GM23338 (cell line): ENCODE results near the gene OR13C3. TPM values are rescaled to one million over a fixed set of nuclear protein-coding genes. Genes with fewer than 3 reads are reported as not detected.

Experiments used
- ATAC-seq: fragments of 200-7000 bp; cut with Tn5 transposase; 3 replicates; pipeline ENCODE4 v1.9.1; 2020
- DNase-seq: peaks from one replicate; pipeline ENCODE4 v3.0.0-alpha.2; 2015; ENCODE audit warnings: low spot score
- H2AFZ ChIP-seq: fragments of 200-600 bp; sonication (generic); 2 replicates; pipeline ENCODE4 v1.8.0; 2016; ENCODE audit warnings: antibody characterized with exemption, mild to moderate bottlenecking, moderate library complexity
- H3F3A ChIP-seq: fragments of 200-600 bp; sonication (generic); replicated peaks from 2 replicates; pipeline ENCODE4 v1.8.0; 2017; ENCODE audit warnings: antibody characterized with exemption, mixed run types, low read depth
- H3K27ac ChIP-seq: fragments of 200-600 bp; sonication (generic); 2 replicates; pipeline ENCODE4 v1.6.1; 2016; ENCODE audit warnings: low read depth
- H3K27me3 ChIP-seq: fragments of 200-600 bp; sonication (generic); 2 replicates; pipeline ENCODE4 v1.8.0; 2016; ENCODE audit warnings: mild to moderate bottlenecking, mixed run types, moderate library complexity; ENCODE audit not compliant: insufficient read depth
- H3K36me3 ChIP-seq: fragments of 200-600 bp; sonication (generic); 2 replicates; pipeline ENCODE4 v1.8.0; 2016; ENCODE audit warnings: mild to moderate bottlenecking; ENCODE audit not compliant: insufficient read depth
- H3K4me1 ChIP-seq: fragments of 200-600 bp; sonication (generic); 2 replicates; pipeline ENCODE4 v1.8.0; 2016; ENCODE audit warnings: mild to moderate bottlenecking, moderate library complexity; ENCODE audit not compliant: insufficient read depth
- H3K4me2 ChIP-seq: fragments of 200-600 bp; sonication (generic); 2 replicates; pipeline ENCODE4 v1.7.1; 2017; ENCODE audit warnings: mixed run types
- H3K4me3 ChIP-seq: fragments of 200-600 bp; sonication (generic); 2 replicates; pipeline ENCODE4 v1.6.1; 2016; ENCODE audit warnings: mixed run types
- H3K79me2 ChIP-seq: fragments of 200-600 bp; sonication (generic); replicated peaks from 2 replicates; pipeline ENCODE4 v1.8.0; 2017; ENCODE audit warnings: mild to moderate bottlenecking; ENCODE audit not compliant: insufficient read depth
- H3K9me2 ChIP-seq: fragments of 200-600 bp; sonication (generic); 2 replicates; pipeline ENCODE4 v1.8.0; 2017; ENCODE audit not compliant: insufficient read depth
- H4K20me1 ChIP-seq: fragments of 200-600 bp; sonication (generic); replicated peaks from 2 replicates; pipeline ENCODE4 v1.8.0; 2017; ENCODE audit warnings: mild to moderate bottlenecking; ENCODE audit not compliant: insufficient read depth
- H3K27ac Mint-ChIP-seq: 2 replicates; pipeline ENCODE4 v1.8.0; 2020; ENCODE audit warnings: inconsistent platforms, mild to moderate bottlenecking, moderate library complexity, mixed read lengths
- H3K27me3 Mint-ChIP-seq: 3 replicates; pipeline ENCODE4 v1.8.0; 2022; ENCODE audit warnings: low read depth, mild to moderate bottlenecking, moderate library complexity, mixed read lengths, inconsistent platforms; ENCODE audit not compliant: insufficient read depth, poor library complexity
- H3K36me3 Mint-ChIP-seq: 3 replicates; pipeline ENCODE4 v1.8.0; 2021; ENCODE audit warnings: low read depth, mild to moderate bottlenecking, inconsistent platforms, moderate library complexity, mixed read lengths
- H3K4me1 Mint-ChIP-seq: 3 replicates; pipeline ENCODE4 v1.8.0; 2020; ENCODE audit warnings: mild to moderate bottlenecking, inconsistent platforms, mixed read lengths
- H3K4me3 Mint-ChIP-seq: 3 replicates; pipeline ENCODE4 v1.8.0; 2021; ENCODE audit warnings: moderate library complexity, mild to moderate bottlenecking, inconsistent platforms, mixed read lengths
- H3K9me3 Mint-ChIP-seq: 3 replicates; pipeline ENCODE4 v1.8.0; 2020; ENCODE audit warnings: moderate library complexity, mild to moderate bottlenecking, inconsistent platforms, mixed read lengths
- NANOG ChIP-seq: IDR thresholded peaks from 2 replicates; pipeline ENCODE4 v1.6.1; 2016; ENCODE audit warnings: antibody characterized with exemption, borderline replicate concordance
- POLR2AphosphoS5 ChIP-seq: IDR thresholded peaks from 2 replicates; pipeline ENCODE4 v1.6.1; 2016; ENCODE audit warnings: antibody characterized with exemption, low read depth
- STAT1 ChIP-seq: IDR thresholded peaks from one replicate; pipeline ENCODE4 v1.6.1; 2016; ENCODE audit warnings: antibody characterized with exemption; ENCODE audit not compliant: unreplicated experiment
- ZNF114 ChIP-seq: fragments of 250-450 bp; sonication (Bioruptor Pico); IDR thresholded peaks from 2 replicates; pipeline ENCODE4 v1.5.0; 2020; ENCODE audit warnings: mild to moderate bottlenecking, moderate library complexity
- ZNF462 ChIP-seq: fragments of 250-450 bp; sonication (Bioruptor Pico); IDR thresholded peaks from 2 replicates; pipeline ENCODE4 v1.5.0; 2020; ENCODE audit warnings: mild to moderate bottlenecking, moderate library complexity
- polyA plus RNA-seq: library from polyadenylated mRNA; unstranded; fragments of >200 nt; fragmentation: Nextera tagmentation; extraction: Ambion mirVana; gene quantifications from 2 replicates; pipeline ENCODE4 v1.2.1, GENCODE V29; 2016
- total RNA-seq: library from RNA; depleted of rRNA; stranded (reverse); fragments of >200 nt; shearing (Covaris generic); gene quantifications from 2 replicates; pipeline ENCODE4 v1.2.3, GENCODE V29; 2014

The OR13C3 gene
- total and polyA plus RNA-seq, 2 experiments from 2014 or later = not detected

GRCh38 chr9:104503963-104504362 is 32.7 kb downstream of the OR13C3 start, which contains the start of gene OR13F1:
OR13F1 (plus strand) TSS chr9:104504263; CDS start chr9:104504263, 0 bp downstream.
- H3K36me3 ChIP-seq = no peaks in the 10 kb centered on the region
- H3F3A ChIP-seq = no peaks in the 10 kb centered on the region
- Mint-ChIP-seq H3K4me1 (no peaks in the 10 kb centered on the region), H3K27me3 (peaks cover 2% of the 10 kb centered on the region), H3K4me3 (no peak within 1 kb of the TSS), H3K27ac (no peak within 1 kb of the TSS), H3K9me3 (no peaks in the 10 kb centered on the region; the same call in 2 of the 3 replicates), H3K36me3 (no peaks in the 10 kb centered on the region)
- H3K27ac ChIP-seq = no peak within 1 kb of the TSS
- TF ChIP-seq ZNF462 (CRISPR knock-in tag) (no peak), NANOG (no peak), ZNF114 (CRISPR knock-in tag) (no peak), POLR2AphosphoS5 (no peak)
- no peaks in the 10 kb centered on the region for H3K27me3 ChIP-seq
- ATAC-seq (no peak), DNase-seq (no peak)
- H3K79me2 ChIP-seq = no peaks in the 10 kb centered on the region
- no peaks in the 10 kb centered on the region for H4K20me1 ChIP-seq
- no peak within 1 kb of the TSS for H2AFZ ChIP-seq
- H3K4me1 ChIP-seq = no peaks in the 10 kb centered on the region
- H3K4me3 ChIP-seq = no peak within 1 kb of the TSS
- no peak within 1 kb of the TSS for H3K4me2 ChIP-seq
- no peaks in the 10 kb centered on the region for H3K9me2 ChIP-seq

GRCh38 chr9:104503440-104503839 is 33.2 kb downstream of the OR13C3 start:
- no peak overlapping the region for H3K27ac Mint-ChIP-seq
- no peak overlapping the region for H3K27ac ChIP-seq
- no peaks in the 10 kb centered on the region for H3K79me2 ChIP-seq
- H3K36me3 ChIP-seq = no peaks in the 10 kb centered on the region
- no peak overlapping the region for H3K4me3 ChIP-seq
- no peaks in the 10 kb centered on the region for H3K4me1 Mint-ChIP-seq
- no peak overlapping the region for H3K4me2 ChIP-seq
- no peaks in the 10 kb centered on the region for H3F3A ChIP-seq
- H4K20me1 ChIP-seq = no peaks in the 10 kb centered on the region
- H3K4me1 ChIP-seq = no peaks in the 10 kb centered on the region
- no peaks in the 10 kb centered on the region for H3K9me2 ChIP-seq
- DNase-seq = no peak
- no peak for ATAC-seq
- no peak overlapping the region for H2AFZ ChIP-seq
- H3K9me3 Mint-ChIP-seq = no peaks in the 10 kb centered on the region; the same call in 2 of the 3 replicates
- peaks cover 2% of the 10 kb centered on the region for H3K27me3 Mint-ChIP-seq
- H3K36me3 Mint-ChIP-seq = no peaks in the 10 kb centered on the region
- H3K27me3 ChIP-seq = no peaks in the 10 kb centered on the region
- H3K4me3 Mint-ChIP-seq = no peak overlapping the region
- TF ChIP-seq ZNF462 (CRISPR knock-in tag) (no peak), POLR2AphosphoS5 (no peak), STAT1 (no peak)
